Frontal cortex (tissue), 4 donors: ENCODE measurements around the gene ZNF8. TPM values are rescaled to one million over a fixed set of nuclear protein-coding genes. Genes with fewer than 3 reads are reported as not detected.
"Not testable (repeated sequence)": the region's sequence is repeated elsewhere in the genome, so short reads cannot be mapped to it uniquely, and the experiment has no call there.

Experiments used
- DNase-seq, 2 donors: peaks; one replicate each; pipeline ENCODE4 v3.0.0; 2012; ENCODE audit warnings: low spot score in 2 of 2
- FAIRE-seq: peaks from 2 replicates; lab custom pipeline; 2012; peaks lifted over from hg19 to GRCh38; lab: Jason Lieb, UNC
- total RNA-seq: library from RNA; depleted of rRNA; stranded (reverse); fragments of >200 nt; gene quantifications from one replicate; pipeline ENCODE4 v1.2.3, GENCODE V29; 2014
- donor health status: control.
- donor health status: control.
- donor health status: control.

ZNF8 gene
- total RNA-seq, 1 donor from 2014 or later: 14.3 TPM

- no peak for DNase-seq
- FAIRE-seq: no peak
Measured at GRCh38 chr19:58291943-58292342, 13.2 kb downstream of the ZNF8 start.

GRCh38 chr19:58294743-58295374 is 16.1 kb downstream of the ZNF8 start:
- DNase-seq: no peak

GRCh38 chr19:58296104-58296503 is 17.3 kb downstream of the ZNF8 start:
- FAIRE-seq: no peak

More at GRCh38 chr19:58294743-58295374, 16.1 kb downstream of the ZNF8 start:
- no peak for FAIRE-seq

GRCh38 chr19:58300620-58301019 is 21.9 kb downstream of the ZNF8 start:
- no peak for FAIRE-seq
- DNase-seq: no peak

More at GRCh38 chr19:58296104-58296503, 17.3 kb downstream of the ZNF8 start:
- no peak for DNase-seq

- no peak for DNase-seq
- no peak for FAIRE-seq
Measured at GRCh38 chr19:58304255-58304654, 25.5 kb downstream of the ZNF8 start.

- FAIRE-seq (no peak), DNase-seq (peak; percentile 27 to 37)
Measured at GRCh38 chr19:58304748-58305064, 26.0 kb downstream of the ZNF8 start.

- peak; percentile 54 for FAIRE-seq
Measured at GRCh38 chr19:58305065-58305931, 26.5 kb downstream of the ZNF8 start, which contains the start of gene ERVK3-1. Gene ERVK3-1 (plus strand): TSS chr19:58305377. CDS start chr19:58312169, 6,792 bp downstream.

GRCh38 chr19:58305932-58306323 is 27.2 kb downstream of the ZNF8 start:
- FAIRE-seq: no peak
- DNase-seq: no peak

More at GRCh38 chr19:58305065-58305931, 26.5 kb downstream of the ZNF8 start, which contains the start of gene ERVK3-1:
- DNase-seq: peak; percentile 94 to 97

- FAIRE-seq: no peak
- no peak for DNase-seq
Measured at GRCh38 chr19:58307736-58308135, 29.0 kb downstream of the ZNF8 start.

- FAIRE-seq, DNase-seq: not testable (repeated sequence)
Measured at GRCh38 chr19:58310685-58311084, 31.9 kb downstream of the ZNF8 start.

- no peak for FAIRE-seq
- no peak for DNase-seq
Measured at GRCh38 chr19:58311345-58311865, 32.6 kb downstream of the ZNF8 start.

GRCh38 chr19:58315580-58315979 is 36.8 kb downstream of the ZNF8 start:
- DNase-seq (no peak), FAIRE-seq (no peak)

GRCh38 chr19:58317476-58318072 is 38.8 kb downstream of the ZNF8 start:
- DNase-seq (no peak), FAIRE-seq (no peak)

GRCh38 chr19:58318297-58318696 is 39.5 kb downstream of the ZNF8 start:
- DNase-seq: no peak
- FAIRE-seq: no peak

- no peak for FAIRE-seq
- DNase-seq: no peak
Measured at GRCh38 chr19:58319241-58319640, 40.5 kb downstream of the ZNF8 start.

- DNase-seq: no peak
- no peak for FAIRE-seq
Measured at GRCh38 chr19:58325311-58326022, 46.7 kb downstream of the ZNF8 start.

- DNase-seq (no peak), FAIRE-seq (no peak)
Measured at GRCh38 chr19:58326501-58326913, 47.8 kb downstream of the ZNF8 start.

GRCh38 chr19:58326914-58327726 is 48.4 kb downstream of the ZNF8 start, which contains the start of gene ZSCAN22:
Gene ZSCAN22 (plus strand): TSS chr19:58326994. CDS start chr19:58334803, 7,809 bp downstream.
- DNase-seq: peak; percentile 87 to 94
- FAIRE-seq: no peak

GRCh38 chr19:58328999-58329398 is 50.2 kb downstream of the ZNF8 start:
- FAIRE-seq: no peak
- DNase-seq: no peak
